ENCODE data around the gene MAP3K14. TPM values are rescaled to one million over a fixed set of nuclear protein-coding genes. Genes with fewer than 3 reads are reported as not detected.

The MAP3K14 gene
- total RNA-seq, 1 experiment from 2014 or later = 10.0 TPM

- Mint-ChIP-seq H3K27me3 (ENCODE audit: insufficient read depth, unreplicated experiment) (no peaks in the 10 kb centered on the region), H3K4me3 (ENCODE audit: unreplicated experiment) (no peak overlapping the region), H3K4me1 (ENCODE audit: low read depth, unreplicated experiment) (peaks cover 12% of the 10 kb centered on the region), H3K27ac (ENCODE audit: unreplicated experiment) (no peak overlapping the region), H3K36me3 (ENCODE audit: insufficient read depth, unreplicated experiment) (peaks cover 23% of the 10 kb centered on the region), H3K9me3 (ENCODE audit: unreplicated experiment) (no peaks in the 10 kb centered on the region)
- Histone ChIP-seq H3K27me3 (replicated peaks; ENCODE audit: control insufficient read depth, insufficient read depth, low read length) (no peaks in the 10 kb centered on the region), H3K36me3 (ENCODE audit: control insufficient read depth, insufficient read depth, low read length) (no peaks in the 10 kb centered on the region; the same call in none of the 2 replicates), H3K9me3 (no peaks in the 10 kb centered on the region), H3K4me3 (ENCODE audit: low read depth, low read length) (no peak overlapping the region), H3K4me1 (peaks cover 11% of the 10 kb centered on the region)
- no peak for TF ChIP-seq CTCF (IDR thresholded peaks at IDR 0.05; ENCODE audit: insufficient read depth in 1 of 2, low read depth in 1 of 2, low read length in 1 of 2, severe bottlenecking in 1 of 2, unreplicated experiment in 1 of 2)
- no TSS peak for BruUV-seq (replicated peaks)
- DNase-seq = no peak
- CTCF ChIA-PET = interaction anchor here (0.7 to 3.1 kb wide), 7 partner anchors 28 to 149 kb away, joined by 3 to 45 read pairs (median 10); partner anchors contain the start of gene MAP3K14
- intact Hi-C loops (cut with micrococcal nuclease; ENCODE audit: unreplicated experiment) = no loop called here
- POLR2A ChIA-PET = no interaction called here
Observed at GRCh38 chr17:45276031-45276430, 40.8 kb downstream of the MAP3K14 start.

- no peak for TF ChIP-seq CTCF (IDR thresholded peaks at IDR 0.05; ENCODE audit: insufficient read depth in 1 of 2, low read depth in 1 of 2, low read length in 1 of 2, severe bottlenecking in 1 of 2, unreplicated experiment in 1 of 2)
- H3K27ac Mint-ChIP-seq (ENCODE audit: unreplicated experiment) = no peak overlapping the region
- no peaks in the 10 kb centered on the region for H3K27me3 Mint-ChIP-seq (ENCODE audit: insufficient read depth, unreplicated experiment)
- no peak overlapping the region for H3K4me3 Mint-ChIP-seq (ENCODE audit: unreplicated experiment)
- no peak overlapping the region for H3K4me3 ChIP-seq (ENCODE audit: low read depth, low read length)
- H3K4me1 ChIP-seq = peaks cover 11% of the 10 kb centered on the region
- CTCF ChIA-PET = interaction anchor here (1.1 to 1.3 kb wide), 3 partner anchors 37 to 115 kb away, joined by 3 read pairs; no protein-coding TSS in a partner anchor
- H3K9me3 Mint-ChIP-seq (ENCODE audit: unreplicated experiment) = no peaks in the 10 kb centered on the region
- POLR2A ChIA-PET = no interaction called here
- no peak for DNase-seq
- H3K4me1 Mint-ChIP-seq (ENCODE audit: low read depth, unreplicated experiment) = peaks cover 12% of the 10 kb centered on the region
- intact Hi-C loops (cut with micrococcal nuclease; ENCODE audit: unreplicated experiment) = no loop called here
- BruUV-seq (replicated peaks) = no TSS peak
- H3K9me3 ChIP-seq = no peaks in the 10 kb centered on the region
- H3K27me3 ChIP-seq (replicated peaks; ENCODE audit: control insufficient read depth, insufficient read depth, low read length) = no peaks in the 10 kb centered on the region
- no peaks in the 10 kb centered on the region; the same call in none of the 2 replicates for H3K36me3 ChIP-seq (ENCODE audit: control insufficient read depth, insufficient read depth, low read length)
- peaks cover 37% of the 10 kb centered on the region for H3K36me3 Mint-ChIP-seq (ENCODE audit: insufficient read depth, unreplicated experiment)
Observed at GRCh38 chr17:45274033-45274432, 42.8 kb downstream of the MAP3K14 start.

GRCh38 chr17:45273551-45273957 lies 43.3 kb downstream of the MAP3K14 start:
- H3K4me3 ChIP-seq (ENCODE audit: low read depth, low read length) = no peak overlapping the region
- Mint-ChIP-seq H3K27me3 (ENCODE audit: insufficient read depth, unreplicated experiment) (no peaks in the 10 kb centered on the region), H3K27ac (ENCODE audit: unreplicated experiment) (no peak overlapping the region), H3K36me3 (ENCODE audit: insufficient read depth, unreplicated experiment) (peaks cover 34% of the 10 kb centered on the region), H3K4me1 (ENCODE audit: low read depth, unreplicated experiment) (peaks cover 12% of the 10 kb centered on the region), H3K4me3 (ENCODE audit: unreplicated experiment) (no peak overlapping the region), H3K9me3 (ENCODE audit: unreplicated experiment) (no peaks in the 10 kb centered on the region)
- DNase-seq = no peak
- CTCF ChIA-PET = interaction anchor here (0.6 kb wide), 1 partner anchor 397 kb away, joined by 4 read pairs; no protein-coding TSS in a partner anchor
- POLR2A ChIA-PET = no interaction called here
- BruUV-seq (replicated peaks) = no TSS peak
- H3K4me1 ChIP-seq = peaks cover 11% of the 10 kb centered on the region
- no peaks in the 10 kb centered on the region; the same call in none of the 2 replicates for H3K36me3 ChIP-seq (ENCODE audit: control insufficient read depth, insufficient read depth, low read length)
- no peaks in the 10 kb centered on the region for H3K9me3 ChIP-seq
- H3K27me3 ChIP-seq (replicated peaks; ENCODE audit: control insufficient read depth, insufficient read depth, low read length) = no peaks in the 10 kb centered on the region
- intact Hi-C loops (cut with micrococcal nuclease; ENCODE audit: unreplicated experiment) = no loop called here
- TF ChIP-seq CTCF (IDR thresholded peaks at IDR 0.05; ENCODE audit: insufficient read depth in 1 of 2, low read depth in 1 of 2, low read length in 1 of 2, severe bottlenecking in 1 of 2, unreplicated experiment in 1 of 2) = no peak

All from Caco-2 (cell line).